GM21723 (cell line): Measurements from ENCODE around the gene CYBRD1.
"Not testable (repeated sequence)": the region's sequence is repeated elsewhere in the genome, so short reads cannot be mapped to it uniquely, and the experiment has no call there.

Source experiments
- ATAC-seq: cut with Tn5 transposase; IDR thresholded peaks from one replicate; pipeline ENCODE4 v1.9.1; 2021; ENCODE audit warnings: mild to moderate bottlenecking, moderate library complexity; ENCODE audit not compliant: unreplicated experiment

Gene CYBRD1

DNA sequence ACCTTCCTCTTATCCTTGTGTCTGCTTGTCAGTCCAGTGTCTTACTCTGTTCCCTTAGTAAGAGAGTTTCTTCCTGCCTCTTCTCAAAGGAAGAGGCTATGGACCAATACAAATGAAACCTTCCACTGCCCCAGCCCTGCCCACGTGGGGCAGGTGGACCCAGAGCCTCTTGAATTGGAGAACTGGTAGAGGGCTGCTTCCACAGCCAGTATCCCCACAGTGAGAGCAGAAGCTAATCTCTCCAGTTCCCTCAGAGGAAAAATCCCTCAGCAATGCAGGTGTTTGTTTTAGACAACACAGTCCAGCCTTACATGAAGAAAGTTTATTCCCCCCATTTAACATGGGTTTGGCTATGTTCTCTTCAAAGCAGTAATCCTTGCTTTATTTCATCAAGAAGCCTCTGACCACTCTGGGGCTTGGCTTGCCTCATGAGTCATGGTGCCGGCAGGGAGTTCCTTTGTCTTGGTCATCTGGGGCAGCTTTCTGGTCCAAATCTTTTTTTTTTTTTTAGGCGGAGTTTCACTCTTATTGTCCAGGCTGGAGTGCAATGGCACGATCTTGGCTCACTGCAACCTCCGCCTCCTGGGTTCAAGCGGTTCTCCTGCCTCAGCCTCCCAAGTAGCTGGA, 6.5 kb upstream of the CYBRD1 start:
- no peak for ATAC-seq

DNA sequence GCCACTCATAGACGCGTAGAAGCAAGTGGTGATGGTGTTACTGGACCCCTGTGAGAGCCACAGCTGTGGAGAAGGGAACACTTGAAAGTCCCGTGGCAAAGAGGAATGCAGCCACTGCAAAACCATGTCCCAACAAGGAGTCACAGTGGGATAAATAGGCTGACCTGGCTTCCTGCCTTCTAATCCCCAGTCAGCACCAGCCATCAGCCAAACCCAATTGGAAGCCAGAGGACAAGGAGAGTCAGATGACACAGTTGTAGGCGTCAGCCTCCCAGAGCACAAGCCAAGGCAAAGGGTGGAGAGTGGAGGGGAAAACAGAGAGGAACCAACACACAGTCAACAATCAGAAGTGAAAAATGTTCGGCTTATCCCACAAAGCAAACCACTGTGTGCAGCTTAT, 5.5 kb upstream of the CYBRD1 start:
- ATAC-seq: no peak

DNA sequence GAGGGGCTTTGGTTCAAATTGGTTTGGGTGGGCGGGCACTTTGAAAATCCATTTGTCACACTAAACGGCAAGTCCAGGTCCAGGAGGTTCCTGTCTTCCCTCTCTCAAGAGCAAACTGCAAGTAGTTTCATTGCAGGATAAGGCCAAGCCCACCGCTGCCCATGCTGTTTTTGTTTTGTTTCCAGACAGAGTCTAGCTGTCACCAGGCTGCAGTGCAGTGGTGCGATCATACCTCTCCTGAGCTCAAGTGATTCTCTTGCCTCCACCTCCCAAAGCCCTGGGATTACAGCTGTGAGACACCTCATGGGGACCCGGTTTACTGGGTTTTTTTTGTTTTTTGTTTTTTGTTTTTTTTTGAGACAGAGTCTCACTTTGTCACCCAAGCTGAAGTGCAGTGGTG, 1.8 kb upstream of the CYBRD1 start:
- no peak for ATAC-seq

DNA sequence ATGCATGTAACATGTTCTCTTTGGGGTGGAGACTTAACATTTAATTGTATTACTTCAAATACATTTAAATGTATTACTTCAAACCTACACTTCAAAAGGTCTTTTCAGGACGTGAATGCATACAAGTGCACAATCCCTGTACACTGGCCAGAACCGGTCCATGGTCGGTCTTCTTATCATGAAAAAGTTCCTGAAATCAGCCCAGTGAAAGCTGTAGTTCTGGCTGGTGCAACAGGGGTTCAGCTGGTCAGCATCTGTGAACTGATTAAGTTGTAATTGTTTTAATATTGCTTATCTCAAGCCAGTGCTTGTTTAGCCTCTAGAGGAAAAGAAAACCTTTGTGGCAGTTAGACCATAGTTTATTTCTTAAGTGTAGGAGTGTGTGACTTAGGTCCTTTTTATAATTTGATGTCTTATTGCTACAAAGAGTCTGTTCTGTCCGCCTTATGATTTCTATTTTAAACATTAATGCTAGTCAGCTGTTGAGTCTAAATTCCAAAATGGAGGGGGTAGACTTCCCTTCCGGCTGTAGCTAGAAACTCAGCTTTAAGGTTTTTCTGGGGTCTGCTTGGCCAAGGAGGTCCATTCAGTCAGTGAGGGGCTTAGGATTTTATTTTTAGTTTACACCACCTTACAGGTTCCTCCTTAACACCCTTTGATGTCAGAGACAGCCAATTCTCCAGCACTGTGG, 768 bp upstream of the CYBRD1 start:
- no peak for ATAC-seq

DNA sequence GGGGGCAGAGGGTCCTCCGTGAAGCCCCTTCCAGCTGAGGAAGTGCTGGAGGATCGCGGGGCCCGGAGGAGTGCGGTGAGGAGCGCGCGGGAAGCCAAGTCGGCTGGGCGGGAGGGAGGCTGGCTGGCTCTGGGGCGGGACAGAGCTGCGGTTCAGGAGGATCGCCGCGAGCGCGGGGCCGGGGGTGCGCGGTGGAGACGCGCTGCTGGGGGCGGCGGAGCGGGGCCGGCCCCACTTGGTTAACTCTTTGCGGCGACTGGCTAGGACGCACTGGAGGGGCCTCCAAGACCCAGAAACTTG, 464 bp downstream of the CYBRD1 start:
- peak; percentile 28 for ATAC-seq

DNA sequence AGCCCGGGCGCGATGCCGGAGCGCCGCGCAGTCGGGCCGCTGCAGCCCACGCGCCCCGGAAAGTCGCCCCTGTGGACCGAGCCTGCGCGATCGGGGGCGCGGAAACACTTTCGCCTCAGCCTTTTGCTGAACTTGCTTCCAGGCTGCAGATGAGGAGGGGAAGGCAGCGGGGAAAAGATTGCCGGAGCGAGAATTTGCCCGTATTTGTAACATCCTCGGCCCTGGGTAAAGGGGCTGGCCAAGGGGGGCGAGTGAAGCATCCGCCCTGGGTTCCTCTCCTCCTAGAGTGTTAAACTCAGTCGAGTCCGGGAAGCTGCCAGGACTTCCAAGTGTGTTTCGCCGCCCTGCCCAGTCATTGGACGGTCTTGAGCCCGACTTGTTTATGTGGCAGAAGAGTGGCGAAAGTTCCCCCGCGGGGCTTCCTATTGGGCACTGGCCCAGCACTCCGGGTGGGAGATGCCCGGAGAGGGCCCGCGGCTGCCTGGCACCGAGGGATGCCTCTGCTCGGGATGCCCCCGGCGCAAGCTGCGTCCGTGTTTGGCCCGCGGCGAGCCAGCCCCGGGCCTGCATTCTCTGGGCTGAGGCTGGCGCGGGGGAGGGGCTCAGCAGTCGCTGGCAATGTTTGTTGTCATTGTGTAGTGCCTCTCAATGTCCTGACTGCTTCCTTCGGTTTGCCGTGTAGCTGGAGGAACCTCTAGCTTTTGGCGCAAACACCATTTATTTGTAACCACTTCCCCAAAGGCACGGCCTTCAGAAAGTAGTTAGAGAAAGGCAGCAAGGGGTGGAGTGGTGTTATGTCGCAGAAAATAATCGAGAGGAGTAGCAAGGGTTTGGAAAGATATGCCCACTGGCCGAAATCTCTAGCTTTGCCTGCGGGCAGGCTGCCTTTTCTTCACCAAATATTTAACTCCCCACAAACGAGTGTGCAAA, 1.1 kb downstream of the CYBRD1 start:
- ATAC-seq: peak; percentile 47

DNA sequence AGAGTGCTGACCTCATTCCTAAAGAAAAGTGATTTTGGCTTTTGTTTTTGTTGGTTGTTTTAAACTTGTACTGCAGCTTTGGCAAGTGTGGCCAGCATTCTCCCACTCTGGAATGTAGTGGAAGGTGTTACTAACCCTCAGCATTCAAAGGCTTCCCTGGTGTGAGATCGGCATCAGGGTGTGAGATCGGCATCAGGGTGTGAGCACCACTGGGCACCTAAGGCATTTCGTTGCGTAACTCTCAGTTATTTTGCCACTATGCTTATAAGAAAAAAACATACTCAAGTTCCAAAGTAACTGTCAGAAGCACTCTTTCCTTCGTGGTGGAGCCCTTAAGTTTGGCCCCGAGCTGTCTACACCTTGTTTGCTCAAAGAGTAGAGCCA, 1.7 kb downstream of the CYBRD1 start:
- no peak for ATAC-seq

DNA sequence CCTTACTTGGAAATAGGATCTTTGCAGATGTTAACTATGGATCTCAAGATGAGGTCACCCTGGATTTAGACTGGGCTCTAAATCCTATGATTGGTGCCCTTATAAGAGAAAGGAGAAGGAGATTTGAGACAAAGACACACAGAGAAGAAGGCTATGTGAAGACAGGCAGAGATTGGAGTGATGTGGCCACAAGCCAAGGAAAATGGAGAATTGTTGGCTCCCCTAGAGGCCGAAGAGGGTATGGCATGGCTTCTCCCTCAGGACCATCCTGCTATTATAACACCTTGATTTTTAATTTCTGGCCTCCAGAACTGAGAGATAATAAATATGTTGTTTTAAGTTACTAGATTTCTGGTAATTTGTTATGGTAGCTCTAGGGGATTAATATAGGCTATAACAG, 7.6 kb downstream of the CYBRD1 start:
- no peak for ATAC-seq

DNA sequence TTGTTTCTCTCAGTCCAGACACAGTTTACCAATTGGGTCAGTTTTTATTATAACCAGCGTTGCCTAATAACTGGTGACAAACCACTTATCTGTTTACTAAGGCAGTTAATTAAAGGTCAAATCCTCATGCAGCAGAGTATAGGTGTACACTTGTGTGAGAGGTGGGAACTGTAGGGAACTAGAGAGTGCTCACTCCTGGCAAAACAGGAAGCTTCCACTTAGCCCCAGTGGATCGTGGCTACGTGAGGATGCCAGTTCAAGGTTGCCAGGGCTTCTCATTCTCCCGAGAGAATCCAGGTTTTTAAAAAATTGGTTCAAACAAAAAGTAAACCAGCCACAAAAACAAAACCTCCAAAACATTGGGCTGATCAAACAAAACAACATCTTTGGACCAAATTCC, 8.1 kb downstream of the CYBRD1 start:
- ATAC-seq: no peak

DNA sequence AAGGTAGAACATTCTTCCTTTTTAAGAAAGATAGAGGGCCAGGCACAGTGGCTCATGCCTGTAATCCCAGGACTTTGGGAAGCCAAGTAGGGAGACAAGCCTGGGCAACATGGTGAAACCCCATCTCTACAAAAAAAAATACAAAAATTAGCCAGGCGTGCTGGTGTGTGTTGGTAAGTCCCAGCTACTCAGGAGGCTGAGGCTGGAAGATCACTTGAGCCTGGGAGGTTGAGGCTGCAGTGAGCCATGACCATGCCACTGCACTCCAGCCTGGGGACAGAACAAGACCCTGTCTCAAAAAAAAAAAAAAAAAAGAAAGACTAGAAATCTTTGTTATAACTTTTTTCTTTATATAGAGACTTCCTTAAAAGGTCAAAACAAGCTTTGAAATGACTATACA, 8.6 kb downstream of the CYBRD1 start:
- ATAC-seq: not testable (repeated sequence)

DNA sequence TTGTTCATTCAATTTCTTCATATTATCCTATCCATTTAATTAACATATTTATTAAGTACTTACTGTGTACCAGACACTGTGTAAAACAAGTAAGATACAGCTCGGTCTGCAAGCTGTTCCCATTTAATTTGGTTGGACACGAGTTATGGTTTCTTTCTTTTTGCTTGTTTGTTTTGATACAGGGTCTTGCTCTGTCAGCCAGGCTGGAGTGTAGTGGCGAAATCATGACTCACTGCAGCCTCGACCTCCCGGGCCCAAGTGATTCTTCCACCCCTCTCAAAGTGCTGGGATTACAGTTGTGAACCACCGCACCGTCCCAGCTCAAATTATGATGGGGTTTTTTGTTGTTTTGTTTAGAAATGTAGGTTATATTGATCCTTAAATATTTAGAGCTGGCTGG, 9.0 kb downstream of the CYBRD1 start:
- ATAC-seq: no peak

DNA sequence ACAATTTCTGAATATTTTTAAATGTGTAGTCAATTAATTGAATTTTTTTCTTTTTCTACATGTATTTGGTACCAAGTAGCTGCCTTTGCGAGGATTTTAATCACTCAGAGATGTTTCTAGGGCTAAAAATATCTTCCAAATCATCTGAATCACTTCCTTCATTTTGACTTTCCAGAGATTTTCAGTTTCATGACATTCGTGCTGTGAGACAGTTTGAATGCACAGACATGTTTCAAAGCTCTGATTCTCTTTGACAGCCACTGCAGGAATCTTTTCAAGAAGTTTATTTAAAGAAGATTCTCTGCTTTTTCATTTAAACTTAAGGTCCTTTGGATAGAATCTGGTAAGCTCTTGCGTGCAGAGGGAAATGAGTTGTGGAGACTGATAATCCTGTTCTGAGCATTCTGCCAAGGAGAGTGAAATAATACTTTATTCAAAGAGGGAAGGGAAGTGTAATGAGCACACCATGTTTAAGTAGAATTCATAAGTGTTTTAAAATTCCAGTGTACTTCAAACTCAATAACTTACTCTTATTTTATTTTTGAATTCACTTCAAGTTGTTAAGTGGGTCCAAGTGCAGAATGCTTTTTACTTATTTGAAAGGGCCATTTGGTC, 9.7 kb downstream of the CYBRD1 start:
- no peak for ATAC-seq

DNA sequence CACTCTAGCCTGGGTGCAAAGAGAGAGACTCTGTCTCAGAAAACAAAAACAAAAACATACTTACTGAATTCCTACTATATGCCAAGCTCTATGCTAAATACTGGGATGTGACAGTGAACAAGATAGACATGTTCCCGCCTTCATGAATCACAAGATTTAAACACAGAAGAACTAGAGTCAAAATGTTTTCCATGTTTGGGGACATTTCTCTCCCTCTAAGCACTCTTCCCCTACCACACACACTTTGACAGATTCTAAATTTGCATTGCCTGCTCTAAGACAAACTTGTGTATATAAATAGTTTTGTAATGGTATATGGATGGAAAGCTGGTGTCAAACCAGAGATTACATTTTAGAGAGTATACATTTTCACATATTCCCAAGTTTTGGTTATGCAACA, 11.1 kb downstream of the CYBRD1 start:
- ATAC-seq: no peak

DNA sequence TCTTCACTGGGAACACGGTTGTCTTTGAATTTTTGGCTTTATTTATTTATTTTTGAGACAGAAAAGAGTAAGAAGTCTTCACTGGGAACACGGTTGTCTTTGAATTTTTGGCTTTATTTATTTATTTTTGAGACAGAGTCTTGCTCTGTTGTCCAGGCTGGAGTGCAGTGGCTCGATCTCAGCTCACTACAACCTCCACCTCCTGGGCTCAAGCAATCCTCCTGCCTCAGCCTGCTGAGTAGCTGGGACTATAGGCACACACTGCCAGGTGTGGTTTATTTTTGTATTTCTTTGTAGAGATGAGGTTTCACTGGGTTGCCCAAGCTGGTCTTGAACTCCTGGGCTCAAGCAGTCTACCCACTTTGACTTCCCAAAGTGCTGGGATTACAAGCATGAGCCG, 13.3 kb downstream of the CYBRD1 start:
- not testable (repeated sequence) for ATAC-seq

DNA sequence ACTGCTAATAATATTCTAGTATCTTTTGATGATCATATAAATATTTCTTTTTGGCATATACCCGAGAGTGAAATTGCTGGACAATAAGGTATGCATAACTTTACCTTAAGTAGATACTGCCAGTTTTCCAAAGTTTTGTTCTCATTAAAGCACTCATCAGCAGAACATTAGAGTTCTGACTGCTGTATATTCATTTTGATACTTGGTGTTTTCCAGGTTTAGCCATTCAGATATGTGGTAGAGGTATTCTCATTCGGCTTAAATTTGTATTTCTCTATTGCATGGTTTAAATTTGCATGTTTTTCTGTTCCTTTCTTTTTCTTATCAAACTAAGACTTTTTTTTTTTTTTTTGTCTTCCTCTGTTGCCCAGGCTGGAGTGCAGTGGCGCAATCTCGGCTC, 18.2 kb downstream of the CYBRD1 start:
- ATAC-seq: no peak

DNA sequence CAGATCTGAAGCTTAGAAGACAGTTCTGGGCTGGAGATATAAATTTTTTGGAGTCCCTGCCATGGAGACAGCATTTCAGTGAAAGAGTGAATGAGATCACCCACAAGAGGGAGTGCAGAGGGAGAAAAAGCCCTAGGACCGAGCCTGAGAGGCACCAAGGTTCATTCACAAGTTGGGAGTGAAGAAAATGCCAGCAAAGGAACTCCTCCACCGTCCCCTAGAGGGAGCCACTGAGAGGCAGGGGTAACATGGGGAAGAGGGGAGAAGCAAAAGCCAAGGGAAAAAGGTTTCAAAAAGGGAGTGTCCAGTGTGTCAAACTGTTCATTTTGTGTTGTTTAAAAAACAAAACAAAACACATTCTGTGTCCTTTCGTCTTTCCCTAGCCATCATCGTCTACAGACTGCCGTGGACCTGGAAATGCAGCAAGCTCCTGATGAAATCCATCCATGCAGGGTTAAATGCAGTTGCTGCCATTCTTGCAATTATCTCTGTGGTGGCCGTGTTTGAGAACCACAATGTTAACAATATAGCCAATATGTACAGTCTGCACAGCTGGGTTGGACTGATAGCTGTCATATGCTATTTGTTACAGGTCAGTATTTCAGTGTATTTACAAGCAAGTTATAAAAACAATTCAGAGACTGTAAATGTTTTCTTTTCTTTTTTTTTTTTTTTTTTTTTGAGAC, 19.1 kb downstream of the CYBRD1 start:
- ATAC-seq: no peak

DNA sequence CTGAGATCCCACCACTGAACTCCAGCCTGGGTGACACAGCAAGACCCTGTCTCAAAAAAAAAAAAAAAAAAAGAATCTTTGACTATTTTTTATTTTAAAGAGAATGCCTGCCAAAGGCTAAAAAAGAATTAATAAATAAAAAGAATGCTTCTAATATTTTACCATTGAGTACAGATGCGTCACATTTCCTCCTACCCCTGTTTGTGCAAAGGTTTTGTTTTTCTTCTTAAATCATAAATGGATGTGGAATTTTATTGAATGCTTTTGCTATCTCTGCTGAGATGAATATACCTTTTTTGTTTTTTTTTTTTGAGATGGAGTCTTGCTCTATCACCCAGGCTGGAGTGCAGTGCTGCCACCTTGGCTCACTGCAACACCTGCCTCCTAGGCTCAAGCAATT, 22.8 kb downstream of the CYBRD1 start:
- no peak for ATAC-seq

DNA sequence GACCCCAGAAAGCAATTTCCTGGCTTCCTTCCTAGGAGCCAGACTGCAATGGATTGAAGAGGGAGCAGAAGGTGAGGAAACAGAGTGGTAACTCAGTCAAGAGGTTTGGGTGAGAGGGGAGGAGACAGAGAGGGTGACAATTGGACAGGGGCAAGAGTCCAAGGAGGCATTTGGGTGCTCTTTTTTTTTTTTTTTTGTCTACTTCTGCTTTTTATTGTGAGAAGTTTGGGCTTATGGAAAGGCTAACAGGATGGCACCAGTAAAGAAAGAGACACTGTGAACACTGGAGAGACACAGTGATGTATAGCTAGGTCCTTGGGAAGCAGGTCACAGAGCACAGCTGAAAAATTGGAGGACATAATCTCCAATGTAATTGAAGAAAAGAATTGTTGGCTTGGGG, 25.0 kb downstream of the CYBRD1 start:
- ATAC-seq: no peak

DNA sequence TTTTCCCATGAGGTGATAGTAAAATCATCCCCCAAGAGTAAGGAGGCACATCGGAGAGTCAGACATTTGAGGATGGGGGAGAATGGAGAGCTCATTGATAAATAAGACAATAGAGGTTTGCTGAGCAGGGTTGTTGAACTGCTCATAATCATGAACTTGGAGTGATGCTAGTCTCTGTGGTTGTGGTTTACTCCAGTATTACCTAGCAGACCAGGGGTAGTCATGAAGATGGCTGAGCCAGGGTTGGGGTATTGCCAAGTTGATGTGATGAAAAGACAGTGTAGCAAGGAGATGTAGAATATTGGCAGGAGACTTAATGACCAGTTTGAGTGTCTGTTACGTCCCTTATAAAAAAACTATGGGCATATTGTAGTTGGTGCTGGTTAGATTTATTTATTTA, 25.4 kb downstream of the CYBRD1 start:
- no peak for ATAC-seq

DNA sequence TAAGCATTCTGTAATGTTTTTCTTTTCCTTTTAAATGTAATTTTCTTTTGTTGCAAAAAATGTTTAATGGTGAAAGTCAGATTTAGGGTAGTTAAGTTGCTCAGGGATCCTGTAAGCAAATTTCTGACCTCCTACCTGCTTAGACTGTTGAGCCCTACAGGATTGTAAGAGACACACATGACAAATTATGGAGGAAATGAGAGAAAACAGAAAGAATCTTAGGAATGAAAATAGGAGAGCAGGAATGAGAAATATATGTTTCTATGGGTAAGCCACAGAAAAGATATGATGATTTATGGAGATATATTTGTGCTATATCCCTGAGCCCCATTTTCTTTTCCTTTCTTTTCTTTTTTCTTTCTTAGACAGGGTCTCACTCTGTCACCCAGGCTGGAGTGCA, 28.3 kb downstream of the CYBRD1 start:
- no peak for ATAC-seq

DNA sequence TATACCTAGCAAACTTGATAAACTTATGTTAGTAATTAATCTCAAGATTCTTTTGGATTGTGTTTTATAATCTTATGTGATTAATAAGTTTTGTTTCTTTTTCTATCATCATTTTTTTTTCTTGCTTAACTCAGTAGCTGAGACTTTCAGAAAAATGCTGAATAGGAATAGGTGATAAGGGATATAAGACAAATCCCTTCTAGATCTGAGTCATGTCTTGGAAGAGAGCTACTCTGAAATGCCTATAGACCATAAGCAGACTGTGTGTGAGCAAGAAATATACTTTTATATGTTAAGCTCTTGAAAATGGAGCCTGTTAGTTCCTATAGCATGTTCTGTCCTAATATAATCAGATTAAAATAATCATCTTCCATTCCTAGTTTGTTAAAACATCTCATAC, 29.6 kb downstream of the CYBRD1 start:
- ATAC-seq: no peak
